Neural cell (in vitro differentiated cells): ENCODE data around the gene ADAMTS2. TPM values are rescaled to one million over a fixed set of nuclear protein-coding genes. Genes with fewer than 3 reads are reported as not detected.

Source experiments
- H2AFZ ChIP-seq: fragments of 200-600, 300-800 bp; sonication (generic), shearing (Covaris generic); 2 replicates; pipeline ENCODE4 v1.6.0; 2014; ENCODE audit warnings: low read depth, mild to moderate bottlenecking, antibody characterized with exemption, low read length, moderate library complexity
- H3F3A ChIP-seq: fragments of 200-600 bp; shearing (Covaris generic); 2 replicates; pipeline ENCODE4 v1.6.1; 2016; ENCODE audit warnings: mild to moderate bottlenecking, moderate library complexity, mixed read lengths, antibody characterized with exemption, low read length; ENCODE audit not compliant: insufficient read depth, poor library complexity, severe bottlenecking
- H3K27ac ChIP-seq: fragments of 200-600, 300-800 bp; sonication (generic), shearing (Covaris generic); 2 replicates; pipeline ENCODE4 v1.5.1; 2014; ENCODE audit warnings: mild to moderate bottlenecking, low read length, moderate library complexity
- H3K27me3 ChIP-seq: fragments of 300-800, 200-600 bp; sonication (generic), shearing (Covaris generic); 2 replicates; pipeline ENCODE4 v1.6.0; 2014; ENCODE audit warnings: mild to moderate bottlenecking, low read depth, low read length, moderate library complexity; ENCODE audit not compliant: insufficient read depth
- H3K36me3 ChIP-seq: fragments of 300-800, 200-600 bp; sonication (generic), shearing (Covaris generic); 2 replicates; pipeline ENCODE4 v1.5.1; 2014; ENCODE audit warnings: mild to moderate bottlenecking, antibody characterized with exemption, low read length, moderate library complexity; ENCODE audit not compliant: insufficient read depth
- H3K4me2 ChIP-seq: fragments of 300-800, 200-600 bp; sonication (generic), shearing (Covaris generic); 2 replicates; pipeline ENCODE4 v1.6.0; 2014; ENCODE audit warnings: mild to moderate bottlenecking, low read length
- H3K4me3 ChIP-seq: fragments of 300-800, 200-600 bp; sonication (generic), shearing (Covaris generic); 2 replicates; pipeline ENCODE4 v1.5.1; 2014; ENCODE audit warnings: mild to moderate bottlenecking, low read length, moderate library complexity
- H3K79me2 ChIP-seq: fragments of 200-600 bp; shearing (Covaris generic); replicated peaks from 2 replicates; pipeline ENCODE4 v1.6.0; 2014; ENCODE audit warnings: mild to moderate bottlenecking, low read length, moderate library complexity; ENCODE audit not compliant: insufficient read depth
- H3K9ac ChIP-seq: fragments of 300-800, 200-600 bp; sonication (generic), shearing (Covaris generic); 2 replicates; pipeline ENCODE4 v1.6.1; 2016; ENCODE audit warnings: mild to moderate bottlenecking, low read length, mixed read lengths
- H3K9me2 ChIP-seq: fragments of 200-600 bp; shearing (Covaris generic); 2 replicates; pipeline ENCODE4 v1.6.1; 2016; ENCODE audit warnings: mild to moderate bottlenecking, low read length, mixed read lengths; ENCODE audit not compliant: insufficient read depth
- H3K9me3 ChIP-seq: fragments of 200-600, 300-800 bp; sonication (generic), shearing (Covaris generic); 2 replicates; pipeline ENCODE4 v1.6.1; 2016; ENCODE audit warnings: mild to moderate bottlenecking, mixed run types, low read length, moderate library complexity, mixed read lengths
- H4K20me1 ChIP-seq: fragments of 200-600 bp; shearing (Covaris generic); 2 replicates; pipeline ENCODE4 v1.6.1; 2016; ENCODE audit warnings: mild to moderate bottlenecking, mixed run types; ENCODE audit not compliant: insufficient read depth
- EP300 ChIP-seq: fragments of 450-650 bp; conservative IDR thresholded peaks from 2 replicates; pipeline ENCODE4 v1.6.1; 2014; ENCODE audit warnings: antibody characterized with exemption, mild to moderate bottlenecking, moderate library complexity; ENCODE audit not compliant: poor library complexity, severe bottlenecking
- EZH2 ChIP-seq: fragments of 200-600, 300-800 bp; shearing (Covaris generic), sonication (generic); IDR thresholded peaks from 2 replicates; pipeline ENCODE4 v1.6.1; 2014; ENCODE audit warnings: antibody characterized with exemption, low read length, borderline replicate concordance, mild to moderate bottlenecking; ENCODE audit not compliant: insufficient read depth, poor library complexity, severe bottlenecking
- MXI1 ChIP-seq: fragments of 450-650 bp; conservative IDR thresholded peaks from 2 replicates; pipeline ENCODE4 v1.6.1; 2014; ENCODE audit warnings: antibody characterized with exemption, mild to moderate bottlenecking; ENCODE audit not compliant: poor library complexity, severe bottlenecking
- POLR2AphosphoS5 ChIP-seq: IDR thresholded peaks from 2 replicates; pipeline ENCODE4 v1.6.1; 2012
- RAD21 ChIP-seq: fragments of 450-650 bp; conservative IDR thresholded peaks from 2 replicates; pipeline ENCODE4 v1.6.1; 2014; ENCODE audit warnings: antibody characterized with exemption, mild to moderate bottlenecking, moderate library complexity
- SMC3 ChIP-seq: fragments of 450-650 bp; conservative IDR thresholded peaks from 2 replicates; pipeline ENCODE4 v1.6.1; 2014; ENCODE audit warnings: antibody characterized with exemption, mild to moderate bottlenecking, moderate library complexity; ENCODE audit not compliant: poor library complexity
- TAF1 ChIP-seq: IDR thresholded peaks from 2 replicates; pipeline ENCODE4 v1.6.1; 2012; ENCODE audit warnings: low read depth
- polyA plus RNA-seq: library from polyadenylated mRNA; depleted of rRNA; stranded (reverse); fragments of >200 nt; gene quantifications from 2 replicates; pipeline ENCODE4 v1.2.3, GENCODE V29; 2014
- TF ChIP-seq, protein P1 (sequence below): IDR thresholded peaks from 2 replicates; pipeline ENCODE4 v1.6.1; 2012; ENCODE audit warnings: borderline replicate concordance
- TF ChIP-seq, protein P2 (sequence below): fragments of 450-650 bp; IDR thresholded peaks from 2 replicates; pipeline ENCODE4 v1.5.1; 2014; ENCODE audit warnings: antibody characterized with exemption, mild to moderate bottlenecking, moderate library complexity; ENCODE audit not compliant: poor library complexity, severe bottlenecking

The ADAMTS2 gene
- polyA plus RNA-seq, 1 donor from 2014 or later, result 0.61 TPM

DNA sequence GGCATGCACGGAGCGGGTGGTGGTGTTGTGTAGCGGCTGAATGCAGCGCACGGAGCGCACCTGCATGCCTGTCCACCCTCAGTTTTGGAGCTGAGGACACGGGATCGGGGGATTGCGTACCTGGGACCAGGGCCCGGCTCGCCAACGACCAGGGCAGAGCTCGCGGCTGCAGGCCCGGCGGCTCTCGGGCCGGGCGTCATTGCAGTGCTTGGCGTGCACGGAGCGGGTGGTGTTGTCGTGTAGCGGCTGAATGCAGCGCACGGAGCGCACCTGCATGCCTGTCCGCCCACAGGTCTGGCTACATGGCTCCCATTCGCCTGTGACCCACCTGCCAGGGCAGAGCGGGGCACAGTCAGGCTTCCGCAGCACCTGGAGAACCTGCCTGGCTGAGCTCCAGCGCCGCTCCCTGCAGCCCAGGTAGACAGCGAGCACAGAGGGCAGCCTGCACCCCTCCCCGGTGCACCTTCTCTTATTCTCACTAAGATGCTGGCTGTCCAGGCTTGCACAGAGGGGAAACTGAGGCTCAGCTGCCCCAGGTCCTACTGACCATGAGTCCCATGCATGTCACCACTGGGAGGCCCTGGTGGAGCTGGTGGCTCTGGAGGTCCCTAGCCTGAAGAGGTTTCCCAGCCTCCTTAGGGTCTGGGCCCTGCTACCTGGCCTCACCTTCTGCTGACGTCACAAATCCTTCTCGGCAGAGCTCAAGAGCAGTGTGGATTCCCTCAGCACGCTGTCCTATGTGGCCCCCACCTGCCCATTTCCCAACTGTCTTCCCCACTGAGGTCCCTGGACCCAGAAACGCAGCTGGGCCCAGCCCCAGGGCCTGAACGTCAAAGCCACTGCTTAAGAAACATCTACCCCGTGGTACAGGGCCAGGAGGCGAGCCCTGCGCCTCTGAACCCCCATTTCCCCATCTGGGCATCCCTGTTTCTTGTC, 220.1 kb downstream of the ADAMTS2 start:
- no peaks in the 10 kb centered on the region for H3K27me3 ChIP-seq
- H3K79me2 ChIP-seq, result no peaks in the 10 kb centered on the region
- no peak overlapping the region for H3K9ac ChIP-seq
- no peaks in the 10 kb centered on the region for H3K36me3 ChIP-seq
- H3K9me3 ChIP-seq, result no peaks in the 10 kb centered on the region
- H3F3A ChIP-seq, result no peaks in the 10 kb centered on the region
- no peak overlapping the region for H3K27ac ChIP-seq
- no peaks in the 10 kb centered on the region for H3K9me2 ChIP-seq
- H2AFZ ChIP-seq, result no peak overlapping the region
- TF ChIP-seq SMC3 (no peak), MXI1 (no peak), EP300 (no peak), POLR2AphosphoS5 (no peak), EZH2 (no peak), RAD21 (no peak), TAF1 (no peak)
- TF ChIP-seq, protein P1, sequence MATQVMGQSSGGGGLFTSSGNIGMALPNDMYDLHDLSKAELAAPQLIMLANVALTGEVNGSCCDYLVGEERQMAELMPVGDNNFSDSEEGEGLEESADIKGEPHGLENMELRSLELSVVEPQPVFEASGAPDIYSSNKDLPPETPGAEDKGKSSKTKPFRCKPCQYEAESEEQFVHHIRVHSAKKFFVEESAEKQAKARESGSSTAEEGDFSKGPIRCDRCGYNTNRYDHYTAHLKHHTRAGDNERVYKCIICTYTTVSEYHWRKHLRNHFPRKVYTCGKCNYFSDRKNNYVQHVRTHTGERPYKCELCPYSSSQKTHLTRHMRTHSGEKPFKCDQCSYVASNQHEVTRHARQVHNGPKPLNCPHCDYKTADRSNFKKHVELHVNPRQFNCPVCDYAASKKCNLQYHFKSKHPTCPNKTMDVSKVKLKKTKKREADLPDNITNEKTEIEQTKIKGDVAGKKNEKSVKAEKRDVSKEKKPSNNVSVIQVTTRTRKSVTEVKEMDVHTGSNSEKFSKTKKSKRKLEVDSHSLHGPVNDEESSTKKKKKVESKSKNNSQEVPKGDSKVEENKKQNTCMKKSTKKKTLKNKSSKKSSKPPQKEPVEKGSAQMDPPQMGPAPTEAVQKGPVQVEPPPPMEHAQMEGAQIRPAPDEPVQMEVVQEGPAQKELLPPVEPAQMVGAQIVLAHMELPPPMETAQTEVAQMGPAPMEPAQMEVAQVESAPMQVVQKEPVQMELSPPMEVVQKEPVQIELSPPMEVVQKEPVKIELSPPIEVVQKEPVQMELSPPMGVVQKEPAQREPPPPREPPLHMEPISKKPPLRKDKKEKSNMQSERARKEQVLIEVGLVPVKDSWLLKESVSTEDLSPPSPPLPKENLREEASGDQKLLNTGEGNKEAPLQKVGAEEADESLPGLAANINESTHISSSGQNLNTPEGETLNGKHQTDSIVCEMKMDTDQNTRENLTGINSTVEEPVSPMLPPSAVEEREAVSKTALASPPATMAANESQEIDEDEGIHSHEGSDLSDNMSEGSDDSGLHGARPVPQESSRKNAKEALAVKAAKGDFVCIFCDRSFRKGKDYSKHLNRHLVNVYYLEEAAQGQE, result no peak
- TF ChIP-seq, protein P2, sequence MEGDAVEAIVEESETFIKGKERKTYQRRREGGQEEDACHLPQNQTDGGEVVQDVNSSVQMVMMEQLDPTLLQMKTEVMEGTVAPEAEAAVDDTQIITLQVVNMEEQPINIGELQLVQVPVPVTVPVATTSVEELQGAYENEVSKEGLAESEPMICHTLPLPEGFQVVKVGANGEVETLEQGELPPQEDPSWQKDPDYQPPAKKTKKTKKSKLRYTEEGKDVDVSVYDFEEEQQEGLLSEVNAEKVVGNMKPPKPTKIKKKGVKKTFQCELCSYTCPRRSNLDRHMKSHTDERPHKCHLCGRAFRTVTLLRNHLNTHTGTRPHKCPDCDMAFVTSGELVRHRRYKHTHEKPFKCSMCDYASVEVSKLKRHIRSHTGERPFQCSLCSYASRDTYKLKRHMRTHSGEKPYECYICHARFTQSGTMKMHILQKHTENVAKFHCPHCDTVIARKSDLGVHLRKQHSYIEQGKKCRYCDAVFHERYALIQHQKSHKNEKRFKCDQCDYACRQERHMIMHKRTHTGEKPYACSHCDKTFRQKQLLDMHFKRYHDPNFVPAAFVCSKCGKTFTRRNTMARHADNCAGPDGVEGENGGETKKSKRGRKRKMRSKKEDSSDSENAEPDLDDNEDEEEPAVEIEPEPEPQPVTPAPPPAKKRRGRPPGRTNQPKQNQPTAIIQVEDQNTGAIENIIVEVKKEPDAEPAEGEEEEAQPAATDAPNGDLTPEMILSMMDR, result no peak
- no peak overlapping the region for H3K4me2 ChIP-seq
- no peaks in the 10 kb centered on the region for H4K20me1 ChIP-seq
- H3K4me3 ChIP-seq, result no peak overlapping the region

DNA sequence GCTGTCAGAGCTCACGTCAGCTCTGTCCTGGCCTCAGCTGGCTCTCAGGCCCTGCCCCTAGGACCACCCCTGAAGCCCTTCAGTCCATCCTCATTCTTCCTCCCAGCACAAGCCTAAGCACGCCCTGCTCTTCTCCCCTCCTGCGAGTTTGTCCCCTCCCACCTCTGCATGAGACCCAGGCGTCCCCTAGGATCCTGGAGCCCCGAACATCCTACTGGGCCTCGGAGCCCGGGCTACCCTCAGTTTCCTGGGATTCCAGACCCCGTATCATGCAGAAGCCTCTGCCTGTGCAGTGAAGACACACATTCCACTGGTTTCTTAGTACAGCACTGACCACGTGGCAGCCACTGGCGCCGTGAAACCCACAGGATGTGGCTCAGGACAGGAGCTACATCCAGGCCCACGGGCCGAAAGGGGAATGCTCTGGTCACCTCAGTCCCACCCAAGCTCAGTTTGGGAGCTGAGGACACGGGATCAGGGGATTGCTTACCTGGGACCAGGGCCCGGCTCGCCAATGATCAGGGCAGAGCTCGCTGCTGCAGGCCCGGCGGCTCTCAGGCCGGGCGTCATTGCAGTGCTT, 220.9 kb downstream of the ADAMTS2 start:
- Histone ChIP-seq H3K9ac (no peak overlapping the region), H3K9me2 (no peaks in the 10 kb centered on the region), H3K79me2 (no peaks in the 10 kb centered on the region), H3K4me3 (no peak overlapping the region), H2AFZ (no peak overlapping the region), H3K4me2 (no peak overlapping the region), H3K36me3 (no peaks in the 10 kb centered on the region), H3K9me3 (no peaks in the 10 kb centered on the region), H3K27me3 (no peaks in the 10 kb centered on the region), H3F3A (no peaks in the 10 kb centered on the region), H4K20me1 (no peaks in the 10 kb centered on the region), H3K27ac (no peak overlapping the region)
- TF ChIP-seq POLR2AphosphoS5, result no peak
- TF ChIP-seq, protein P1, result no peak
- TF ChIP-seq SMC3, result no peak
- no peak for TF ChIP-seq RAD21
- no peak for TF ChIP-seq TAF1
- no peak for TF ChIP-seq EP300
- TF ChIP-seq, protein P2, result no peak
- no peak for TF ChIP-seq MXI1
- no peak for TF ChIP-seq EZH2
